ENCODE results near the gene ZNF428. TPM values are rescaled to one million over a fixed set of nuclear protein-coding genes. Genes with fewer than 3 reads are reported as not detected.

ZNF428 gene
- total and polyA plus RNA-seq, 11 donors: 25.1 to 64.5 (median 31.3) TPM

GRCh38 chr19:43594081-43594697 is 25.2 kb downstream of the ZNF428 start:
- no peak for DNase-seq
- intact Hi-C loops (cut with DNase I): loop anchor here in 3 of 10 donors (2.0 to 10.0 kb wide), 4 partner anchors 13 to 61 kb away; partner anchors contain the start of gene ZNF575 (in 1 of the 3)
- peaks cover 8 to 41% (median 32%) of the 10 kb centered on the region in 12 donors for H3K4me1 ChIP-seq
- ATAC-seq: no peak
- no peaks in the 10 kb centered on the region for H3K9me3 ChIP-seq
- no peaks in the 10 kb centered on the region for H3K27me3 ChIP-seq
- no peak for TF ChIP-seq CTCF (IDR thresholded peaks at IDR 0.05)
- TF ChIP-seq POLR2A (IDR thresholded peaks at IDR 0.05): no peak
- H3K4me3 ChIP-seq: peak overlapping the region in 10 of 12 donors; percentile 65 to 90 (median 76)
- peak overlapping the region in 6 of 12 donors; percentile 84 to 99 (median 96) for H3K27ac ChIP-seq
- 90 to 95% (median 92%) methylated on average over 10 of the region's 10 CpGs for WGBS, 4 donors
- H3K36me3 ChIP-seq: peaks cover 0 to 61% (median 54%) of the 10 kb centered on the region in 9 donors

GRCh38 chr19:43592800-43593350 is 26.6 kb downstream of the ZNF428 start:
- Histone ChIP-seq H3K27ac (no peak overlapping the region), H3K4me1 (peaks cover 8 to 41% (median 32%) of the 10 kb centered on the region in 12 donors), H3K36me3 (peaks cover 0 to 60% (median 45%) of the 10 kb centered on the region in 9 donors), H3K4me3 (no peak overlapping the region), H3K9me3 (no peaks in the 10 kb centered on the region), H3K27me3 (no peaks in the 10 kb centered on the region)
- DNase-seq (no peak), ATAC-seq (no peak)
- no peak for TF ChIP-seq POLR2A (IDR thresholded peaks at IDR 0.05)
- TF ChIP-seq CTCF (IDR thresholded peaks at IDR 0.05): no peak
- 92 to 96% (median 95%) methylated on average over 26 to 37 of the region's 37 CpGs for WGBS, 4 donors
- intact Hi-C loops (cut with DNase I): loop anchor here in 1 of 10 donors (10.0 kb wide), 2 partner anchors 58 to 62 kb away; partner anchors contain the start of gene ZNF575

- Histone ChIP-seq H3K4me1 (peaks cover 7 to 34% (median 25%) of the 10 kb centered on the region in 12 donors), H3K27me3 (no peaks in the 10 kb centered on the region), H3K9me3 (no peaks in the 10 kb centered on the region), H3K27ac (no peak overlapping the region), H3K4me3 (no peak overlapping the region), H3K36me3 (peaks cover 0 to 67% (median 45%) of the 10 kb centered on the region in 9 donors)
- no peak for ATAC-seq
- intact Hi-C loops (cut with DNase I): loop anchor here in 1 of 10 donors (10.0 kb wide), 2 partner anchors 57 to 63 kb away; partner anchors contain the start of gene ZNF575
- no peak for TF ChIP-seq CTCF (IDR thresholded peaks at IDR 0.05)
- no peak for TF ChIP-seq POLR2A (IDR thresholded peaks at IDR 0.05)
- no peak for DNase-seq
- WGBS, 4 donors: 94 to 98% (median 95%) methylated on average over 41 to 63 of the region's 63 CpGs
These were observed 27.3 kb downstream of the ZNF428 start for GRCh38 chr19:43591904-43592772.

Data from heart left ventricle (tissue), 16 donors.